ENCODE results near the gene GRIN3A.

DNA sequence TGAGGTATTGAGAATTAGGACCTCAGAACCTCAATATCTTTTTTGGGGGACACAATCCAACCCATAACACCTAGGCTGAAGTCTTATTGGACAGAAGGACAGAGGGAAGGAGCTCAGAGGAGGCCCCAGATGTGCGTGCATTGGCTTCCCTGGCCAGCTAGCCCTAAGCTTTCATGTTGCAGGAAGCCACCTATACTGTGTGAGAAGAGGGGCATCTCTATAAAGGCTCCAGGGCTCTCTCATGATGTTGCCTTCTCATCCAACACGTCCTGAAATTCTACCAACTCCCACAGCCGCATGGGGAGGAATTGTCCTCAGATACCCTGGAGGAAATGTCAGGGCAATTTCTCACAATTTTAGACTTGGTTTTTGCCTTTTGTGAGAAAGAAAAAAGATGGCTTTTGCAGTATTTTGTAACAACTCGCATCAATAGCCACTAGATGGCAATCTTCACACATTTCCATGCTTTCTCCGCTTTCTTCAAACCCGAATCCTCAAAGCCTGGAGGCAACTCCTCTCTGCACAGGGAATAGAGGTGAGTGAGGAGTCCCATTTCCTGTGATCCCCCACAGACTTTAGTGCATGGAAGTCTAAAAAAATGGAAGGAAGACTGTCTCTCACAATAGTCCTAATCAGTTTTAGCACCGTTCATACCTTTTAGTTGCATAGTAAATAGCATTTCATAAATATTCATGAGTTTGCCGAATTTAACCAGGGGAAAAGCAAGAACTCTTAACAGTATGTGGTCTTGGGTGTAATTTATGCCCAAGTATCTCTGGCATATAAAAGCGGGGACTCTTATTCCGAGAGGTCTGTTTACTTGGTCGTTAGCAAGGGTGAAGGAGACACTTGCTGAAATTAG is 136.3 kb downstream of the GRIN3A start:
- TF ChIP-seq, protein P1, sequence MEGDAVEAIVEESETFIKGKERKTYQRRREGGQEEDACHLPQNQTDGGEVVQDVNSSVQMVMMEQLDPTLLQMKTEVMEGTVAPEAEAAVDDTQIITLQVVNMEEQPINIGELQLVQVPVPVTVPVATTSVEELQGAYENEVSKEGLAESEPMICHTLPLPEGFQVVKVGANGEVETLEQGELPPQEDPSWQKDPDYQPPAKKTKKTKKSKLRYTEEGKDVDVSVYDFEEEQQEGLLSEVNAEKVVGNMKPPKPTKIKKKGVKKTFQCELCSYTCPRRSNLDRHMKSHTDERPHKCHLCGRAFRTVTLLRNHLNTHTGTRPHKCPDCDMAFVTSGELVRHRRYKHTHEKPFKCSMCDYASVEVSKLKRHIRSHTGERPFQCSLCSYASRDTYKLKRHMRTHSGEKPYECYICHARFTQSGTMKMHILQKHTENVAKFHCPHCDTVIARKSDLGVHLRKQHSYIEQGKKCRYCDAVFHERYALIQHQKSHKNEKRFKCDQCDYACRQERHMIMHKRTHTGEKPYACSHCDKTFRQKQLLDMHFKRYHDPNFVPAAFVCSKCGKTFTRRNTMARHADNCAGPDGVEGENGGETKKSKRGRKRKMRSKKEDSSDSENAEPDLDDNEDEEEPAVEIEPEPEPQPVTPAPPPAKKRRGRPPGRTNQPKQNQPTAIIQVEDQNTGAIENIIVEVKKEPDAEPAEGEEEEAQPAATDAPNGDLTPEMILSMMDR (IDR thresholded peaks at IDR 0.05; ENCODE audit: low read depth, low read length, poor library complexity, severe bottlenecking), result peak; percentile 66
- TF ChIP-seq EZH2phosphoT487 (IDR thresholded peaks at IDR 0.05; ENCODE audit: borderline replicate concordance, low read length), result no peak
